GM12878 (cell line): Measurements from ENCODE around the gene DSTYK. TPM values are rescaled to one million over a fixed set of nuclear protein-coding genes. Genes with fewer than 3 reads are reported as not detected.
A peak's percentile ranks its signal among the peaks of the same experiment; 100 is the strongest.

Experiments used
- ATAC-seq: fragments of 200-7000 bp; cut with Tn5 transposase; 3 replicates; pipeline ENCODE4 v1.9.1; 2020; ENCODE audit warnings: mild to moderate bottlenecking, moderate library complexity
- BruUV-seq: library from RNA; stranded (reverse); fragments of 400-500 nt; replicated peaks from 2 replicates; lab custom pipeline; 2021; lab: Mats Ljungman, UMichigan
- CTCF ChIA-PET: fragments of 300-600 bp; sonication (Branson Sonifier 250); formaldehyde crosslinking; extraction: SDS; loops from one replicate; lab custom pipeline; 2021; ENCODE audit warnings: inconsistent platforms; lab: Yijun Ruan, JAX
- POLR2A ChIA-PET: fragments of 350-600 bp; formaldehyde crosslinking; extraction: SDS; loops from one replicate; lab custom pipeline; 2021; ENCODE audit warnings: inconsistent platforms; lab: Charles Lee
- RAD21 ChIA-PET: fragments of 300-600 bp; sonication (Branson Sonifier 250); formaldehyde crosslinking; loops from one replicate; lab custom pipeline; 2023; ENCODE audit warnings: antibody characterized with exemption; ENCODE audit not compliant: unreplicated experiment; lab: Charles Lee
- SMC1A ChIA-PET: fragments of 300-600 bp; sonication (Branson Sonifier 250); formaldehyde crosslinking; loops from one replicate; lab custom pipeline; 2023; ENCODE audit not compliant: unreplicated experiment, uncharacterized antibody; lab: Charles Lee
- DNase-seq: peaks from one replicate; pipeline ENCODE4 v3.0.0-alpha.2; 2011; ENCODE audit warnings: low read depth, low spot score
- FAIRE-seq: peaks from 3 replicates; lab custom pipeline; 2011; peaks lifted over from hg19 to GRCh38; lab: Jason Lieb, UNC
- H2AFZ ChIP-seq: 2 replicates; pipeline ENCODE4 v1.6.0; 2011; ENCODE audit warnings: low read depth, low read length, control low read depth; ENCODE audit not compliant: control insufficient read depth
- H3K27ac ChIP-seq: 2 replicates; pipeline ENCODE4 v1.5.1; 2011; ENCODE audit warnings: control low read depth; ENCODE audit not compliant: control insufficient read depth, insufficient read depth
- H3K27me3 ChIP-seq, 2 experiments: replicated peaks in 1 of 2; 2 replicates each; pipeline versions ENCODE4 v1.6.0 to v1.6.1; 2011; ENCODE audit warnings: low read length in 1 of 2; ENCODE audit not compliant: control insufficient read depth in 2 of 2, insufficient read depth in 2 of 2
- H3K36me3 ChIP-seq, 2 experiments: 2 replicates each; pipeline ENCODE4 v1.5.1; 2011; ENCODE audit warnings: low read length in 1 of 2; ENCODE audit not compliant: control insufficient read depth in 2 of 2, insufficient read depth in 2 of 2
- H3K4me1 ChIP-seq: 2 replicates; pipeline ENCODE4 v1.6.1; 2011; ENCODE audit warnings: mild to moderate bottlenecking, low read length, moderate library complexity, mixed read lengths; ENCODE audit not compliant: control insufficient read depth, insufficient read depth
- H3K4me2 ChIP-seq: 2 replicates; pipeline ENCODE4 v1.6.0; 2011; ENCODE audit warnings: control low read depth; ENCODE audit not compliant: control insufficient read depth, insufficient read depth
- H3K4me3 ChIP-seq: fragments of 200-600 bp; sonication (generic); 2 replicates; pipeline ENCODE4 v1.5.1; 2016
- H3K79me2 ChIP-seq: 2 replicates; pipeline ENCODE4 v1.6.0; 2011; ENCODE audit warnings: low read length; ENCODE audit not compliant: control insufficient read depth, insufficient read depth
- H3K9ac ChIP-seq: 2 replicates; pipeline ENCODE4 v1.8.0; 2011; ENCODE audit warnings: low read length, control low read depth, mixed read lengths; ENCODE audit not compliant: control insufficient read depth, insufficient read depth
- H3K9me3 ChIP-seq: replicated peaks from 3 replicates; pipeline ENCODE4 v1.5.1; 2011; ENCODE audit warnings: mild to moderate bottlenecking, low read length; ENCODE audit not compliant: control insufficient read depth, insufficient read depth
- H4K20me1 ChIP-seq: 2 replicates; pipeline ENCODE4 v1.6.0; 2011; ENCODE audit not compliant: control insufficient read depth, insufficient read depth
- ATF7 ChIP-seq: fragments of 450-650 bp; IDR thresholded peaks from 2 replicates; pipeline ENCODE4 v1.6.1; 2016; ENCODE audit warnings: low read depth, mild to moderate bottlenecking
- KLF5 ChIP-seq: fragments of 450-650 bp; IDR thresholded peaks from 2 replicates; pipeline ENCODE4 v1.6.1; 2014; ENCODE audit warnings: mild to moderate bottlenecking; ENCODE audit not compliant: partially characterized antibody
- NR2C1 ChIP-seq: fragments of 450-650 bp; IDR thresholded peaks from 2 replicates; pipeline ENCODE4 v1.6.1; 2017; ENCODE audit warnings: antibody characterized with exemption, mild to moderate bottlenecking, moderate library complexity
- WGBS: methylation state at CpG from one replicate; pipeline ENCODE4 v1.1.6; 2016; ENCODE audit warnings: low lambda C conversion rate; ENCODE audit not compliant: insufficient replicate concordance, insufficient coverage; ENCODE audit errors: missing lambda C conversion rate; 5-methylcytosine and 5-hydroxymethylcytosine counted together
- in situ Hi-C: fragments of 300-500 bp; cut with MboI; formaldehyde crosslinking; loops from 9 replicates; pipeline ENCODE4 v1.14.3; 2018; ENCODE audit warnings: mixed read lengths
- intact Hi-C: fragments of 100-400 bp; cut with micrococcal nuclease; formaldehyde crosslinking; loops from one replicate; pipeline ENCODE4 v1.14.2; 2022; ENCODE audit not compliant: unreplicated experiment
- polyA plus RNA-seq, 11 experiments: library from polyadenylated mRNA; depleted of rRNA in 4 of 11; unstranded in 6 of 11; stranded (reverse) in 5 of 11; fragments of >200 nt; fragmentation: Nextera tagmentation in 4 of 11; fragmentation: Illumina TruSeq in 1 of 11; extraction: Ambion mirVana in 4 of 11; extraction: Trizol in 1 of 11; gene quantifications; 1 replicate in 1 of 11; 2 replicates in 10 of 11; pipeline versions ENCODE4 v1.2.1 to v1.2.3, GENCODE V29; 2011 to 2016; ENCODE audit warnings: inconsistent platforms in 2 of 11, missing spikeins in 2 of 11, low read depth in 1 of 11
- total RNA-seq, 4 experiments: library from RNA; depleted of rRNA in 3 of 4; stranded (reverse); fragments of >200 nt in 3 of 4; fragmentation: Illumina TruSeq in 1 of 4; extraction: Trizol in 1 of 4; gene quantifications; 2 replicates each; pipeline versions ENCODE4 v1.2.1 to v1.2.3, GENCODE V29; 2013 to 2021

DSTYK gene
- total and polyA plus RNA-seq, 10 of the 15 experiments (the other 5 are each of a cell fraction or from before 2014, with no cell fraction given): 2.7 to 5.5 (median 3.6) TPM

GRCh38 chr1:205247130-205247921, 35.8 kb upstream of the DSTYK start:
- Histone ChIP-seq H3K79me2 (no peaks in the 10 kb centered on the region), H3K27me3 (peaks cover 2 to 3% of the 10 kb centered on the region in 2 experiments; a peak in 3 of 4 replicates), H2AFZ (no peak overlapping the region), H4K20me1 (no peaks in the 10 kb centered on the region), H3K4me2 (no peak overlapping the region), H3K9me3 (no peaks in the 10 kb centered on the region), H3K4me3 (no peak overlapping the region), H3K4me1 (no peaks in the 10 kb centered on the region), H3K9ac (no peak overlapping the region), H3K36me3 (no peaks in the 10 kb centered on the region), H3K27ac (no peak overlapping the region)
- ChIA-PET SMC1A (interaction anchor here (1.9 to 11.7 kb wide), 4 partner anchors 6 to 18 kb away, joined by 10 to 154 read pairs (median 62); partner anchors contain the start of gene TMCC2), RAD21 (interaction anchor here (0.7 to 24.5 kb wide), 5 partner anchors 5 to 105 kb away, joined by 3 to 728 read pairs (median 3); partner anchors contain the start of gene TMCC2), POLR2A (interaction anchor here (0.6 to 2.2 kb wide), 6 partner anchors 8 to 26 kb away, joined by 3 to 12 read pairs (median 5); partner anchors contain the start of gene TMCC2), CTCF (interaction anchor here (0.6 to 22.4 kb wide), 8 partner anchors 9 to 186 kb away, joined by 3 to 836 read pairs (median 5); partner anchors contain the start of gene TMCC2)
- intact Hi-C loops: no loop called here
- WGBS: 24% methylated on average over 9 of the region's 9 CpGs
- DNase-seq (no peak), FAIRE-seq (no peak), ATAC-seq (peak; percentile 41; the same call in 2 of the 3 replicates)
- in situ Hi-C loops: no loop called here
- BruUV-seq: no TSS peak
- TF ChIP-seq ATF7 (peak; percentile 82), KLF5 (no peak)

DNA sequence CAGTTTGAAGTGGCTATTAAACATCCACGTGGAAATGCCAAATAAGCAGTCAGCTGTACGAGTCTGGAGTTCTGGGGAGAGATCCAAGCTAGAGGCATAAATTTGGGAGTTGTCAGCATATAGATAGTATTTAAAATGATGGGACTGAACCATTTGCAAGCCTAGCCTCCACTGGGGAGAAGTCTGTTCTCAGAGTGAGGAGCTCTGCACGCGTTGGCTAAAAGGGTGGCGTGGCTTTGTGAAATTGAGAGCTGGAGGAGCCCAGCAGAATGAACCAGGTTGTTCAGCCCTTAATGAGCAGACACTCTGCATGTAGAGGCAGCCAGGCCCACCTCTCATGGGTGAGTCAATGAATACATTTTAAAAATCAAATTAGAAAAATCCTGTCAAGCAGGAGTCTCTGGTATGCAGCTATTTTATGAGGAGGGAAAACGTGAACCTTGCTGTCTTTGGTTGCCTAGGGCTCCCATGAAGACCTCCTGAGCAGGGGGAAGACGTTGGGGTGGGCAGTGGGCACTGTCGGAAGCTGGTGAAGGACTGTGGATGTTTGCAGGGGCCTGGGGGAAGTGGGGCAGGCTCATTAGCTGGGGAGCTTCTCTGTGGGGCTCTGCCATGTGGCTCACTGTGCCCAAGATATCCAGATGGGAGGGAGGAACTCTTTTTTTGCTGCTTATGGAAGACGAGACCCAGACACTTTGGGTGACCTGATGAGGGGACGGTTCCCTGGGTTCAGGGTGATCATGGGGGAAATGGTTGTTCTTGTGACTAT, 35.0 kb upstream of the DSTYK start:
- FAIRE-seq: no peak
- ATAC-seq: no peak
- H3K36me3 ChIP-seq: no peaks in the 10 kb centered on the region
- H3K4me3 ChIP-seq: no peak overlapping the region
- H3K27ac ChIP-seq: no peak overlapping the region
- no peak for TF ChIP-seq NR2C1
- H3K4me2 ChIP-seq: no peak overlapping the region
- H3K27me3 ChIP-seq: peaks cover 0 to 3% of the 10 kb centered on the region in 2 experiments; a peak in 3 of 4 replicates
- WGBS: 36% methylated on average over 10 of the region's 10 CpGs
- H3K9ac ChIP-seq: no peak overlapping the region
- H3K79me2 ChIP-seq: no peaks in the 10 kb centered on the region
- no TSS peak for BruUV-seq
- no peak overlapping the region for H2AFZ ChIP-seq
- H3K9me3 ChIP-seq: no peaks in the 10 kb centered on the region
- intact Hi-C loops (no loop called here), in situ Hi-C loops (no loop called here)
- SMC1A ChIA-PET: interaction anchor here (0.6 to 11.7 kb wide), 5 partner anchors 7 to 141 kb away, joined by 3 to 154 read pairs (median 15); partner anchors contain the start of gene TMCC2
- DNase-seq: no peak
- H3K4me1 ChIP-seq: no peaks in the 10 kb centered on the region
- H4K20me1 ChIP-seq: no peaks in the 10 kb centered on the region
- POLR2A ChIA-PET: interaction anchor here (0.6 to 2.2 kb wide), 6 partner anchors 9 to 112 kb away, joined by 3 to 12 read pairs (median 6); partner anchors contain the start of gene TMCC2
- RAD21 ChIA-PET: interaction anchor here (0.5 to 24.5 kb wide), 6 partner anchors 6 to 1233 kb away, joined by 3 to 728 read pairs (median 3); partner anchors contain the start of gene TMCC2
- CTCF ChIA-PET: interaction anchor here (0.9 to 22.4 kb wide), 8 partner anchors 10 to 185 kb away, joined by 3 to 836 read pairs (median 5); partner anchors contain the start of gene TMCC2
